ENCODE results near the gene MAP2K7.
A peak's percentile ranks its signal among the peaks of the same experiment; 100 is the strongest.
"Not testable (repeated sequence)": the region's sequence is repeated elsewhere in the genome, so short reads cannot be mapped to it uniquely, and the experiment has no call there.

MAP2K7 gene

GRCh38 chr19:7920519-7921301, 17.0 kb downstream of the MAP2K7 start:
- peak; percentile 98 for DNase-seq

GRCh38 chr19:7921302-7921966, 17.8 kb downstream of the MAP2K7 start:
- peak; percentile 66 for DNase-seq

DNA sequence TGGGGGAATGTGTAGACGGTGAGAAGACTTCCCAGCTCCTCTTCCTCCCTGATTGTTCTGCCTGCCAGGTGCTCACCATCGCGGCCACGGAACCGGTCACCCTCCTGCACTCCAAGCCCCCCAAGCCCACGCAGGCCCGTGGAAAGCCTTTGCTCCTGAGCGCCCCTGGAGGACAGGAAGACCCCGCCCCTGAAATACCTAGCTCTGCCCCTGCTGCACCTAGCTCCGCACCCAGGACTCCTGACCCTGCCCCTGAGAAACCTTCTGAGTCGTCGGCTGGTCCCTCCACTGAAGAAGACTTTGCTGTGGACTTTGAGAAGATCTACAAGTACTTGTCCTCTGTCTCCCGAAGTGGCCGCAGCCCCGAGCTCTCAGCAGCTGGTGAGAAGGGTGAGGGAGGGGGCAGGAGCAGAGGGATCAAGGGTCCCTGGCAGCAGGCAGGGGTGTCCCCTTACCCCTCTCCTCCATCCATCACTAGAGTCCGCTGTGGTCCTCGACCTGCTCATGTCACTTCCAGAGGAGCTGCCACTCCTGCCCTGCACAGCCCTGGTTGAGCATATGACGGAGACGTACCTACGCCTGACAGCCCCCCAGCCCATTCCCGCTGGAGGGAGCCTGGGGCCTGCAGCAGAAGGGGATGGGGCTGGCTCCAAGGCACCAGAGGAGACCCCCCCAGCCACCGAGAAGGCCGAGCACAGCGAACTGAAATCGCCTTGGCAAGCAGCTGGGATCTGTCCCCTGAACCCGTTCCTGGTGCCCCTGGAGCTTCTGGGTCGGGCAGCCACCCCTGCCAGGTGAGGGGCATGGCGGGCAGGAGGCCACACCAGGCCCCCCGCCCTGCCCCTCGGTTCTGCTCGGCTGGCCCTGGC, 18.5 kb downstream of the MAP2K7 start:
- DNase-seq: no peak

DNA sequence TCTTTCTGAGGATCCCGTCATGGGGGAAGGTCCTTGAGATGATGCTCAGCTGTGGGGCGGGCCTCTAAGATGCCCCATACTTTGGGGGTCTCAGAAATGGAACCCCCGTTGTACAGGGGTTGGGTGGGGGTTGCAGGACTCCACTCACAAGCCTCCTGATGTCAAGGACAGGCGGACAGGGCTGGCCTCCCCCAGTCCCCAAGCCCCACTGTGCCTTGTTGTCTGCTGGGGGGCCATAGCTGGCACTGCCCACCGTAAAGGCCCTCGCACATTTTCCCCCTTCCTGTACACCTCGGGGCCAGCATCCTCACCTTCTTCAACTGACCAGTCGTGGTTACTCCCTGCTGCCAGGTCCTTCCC, 19.1 kb downstream of the MAP2K7 start:
- DNase-seq: no peak

GRCh38 chr19:7923295-7924191, 19.9 kb downstream of the MAP2K7 start:
- DNase-seq: no peak

- no peak for DNase-seq
These were observed 20.6 kb downstream of the MAP2K7 start for GRCh38 chr19:7924241-7924640.

DNA sequence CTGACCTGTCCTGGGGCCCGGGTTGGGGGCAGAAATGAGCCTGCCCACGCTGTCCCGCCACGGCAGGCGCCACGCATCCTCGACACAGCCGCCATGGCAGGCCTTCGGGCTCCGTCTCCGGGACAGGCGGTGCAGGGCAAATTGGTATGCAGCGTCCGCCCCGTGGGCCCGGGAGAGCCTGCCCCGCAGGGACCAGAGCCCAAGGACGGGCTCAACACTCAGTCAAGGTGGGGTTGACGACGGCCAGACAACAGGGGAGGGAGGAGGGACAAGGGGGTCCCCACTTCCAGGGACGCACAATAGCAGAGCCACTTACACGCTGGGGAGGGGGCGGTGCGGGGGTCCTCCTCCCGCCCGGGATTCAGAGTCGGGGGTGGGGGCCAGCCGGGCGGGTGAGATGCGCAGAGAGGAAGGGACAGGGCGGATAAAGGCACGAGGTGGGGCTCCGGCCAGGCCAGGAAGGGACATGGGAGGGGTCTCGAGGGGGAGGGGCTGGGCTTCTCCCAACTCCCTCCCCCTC, 21.0 kb downstream of the MAP2K7 start:
- no peak for DNase-seq

DNA sequence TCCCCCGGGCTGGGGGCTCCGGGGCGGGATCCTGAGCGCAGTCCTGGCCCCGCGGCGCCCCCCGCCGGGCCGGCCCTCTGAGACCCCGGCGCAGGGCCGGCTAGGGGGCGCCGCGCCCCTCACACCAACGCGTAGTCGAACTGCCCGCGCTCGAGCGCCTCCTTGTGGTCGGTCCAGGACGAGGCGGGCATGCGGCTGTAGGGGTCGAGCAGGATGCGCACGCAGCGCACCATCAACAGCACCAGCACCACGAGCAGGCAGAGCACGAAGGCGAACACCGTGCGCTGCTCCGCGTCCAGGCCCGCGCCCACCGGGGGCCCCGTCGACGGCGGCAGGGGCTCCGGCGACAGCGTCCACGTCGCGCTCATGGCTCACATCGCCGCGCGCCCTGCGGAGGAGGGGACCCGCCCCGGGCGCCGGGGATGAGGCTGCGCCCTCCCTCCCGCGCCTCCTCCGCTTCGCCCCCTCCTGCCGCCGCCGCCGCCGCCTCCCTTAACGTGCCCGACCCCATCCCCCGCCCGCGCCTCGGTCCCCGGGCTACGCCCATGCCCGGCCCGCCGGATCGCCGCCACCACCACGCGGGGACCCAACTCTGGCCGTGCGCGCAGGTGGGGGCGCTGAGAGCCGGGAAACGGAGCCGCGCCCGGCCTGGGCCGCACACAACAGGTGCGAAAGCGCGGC, 21.6 kb downstream of the MAP2K7 start:
- DNase-seq: peak; percentile 89

DNA sequence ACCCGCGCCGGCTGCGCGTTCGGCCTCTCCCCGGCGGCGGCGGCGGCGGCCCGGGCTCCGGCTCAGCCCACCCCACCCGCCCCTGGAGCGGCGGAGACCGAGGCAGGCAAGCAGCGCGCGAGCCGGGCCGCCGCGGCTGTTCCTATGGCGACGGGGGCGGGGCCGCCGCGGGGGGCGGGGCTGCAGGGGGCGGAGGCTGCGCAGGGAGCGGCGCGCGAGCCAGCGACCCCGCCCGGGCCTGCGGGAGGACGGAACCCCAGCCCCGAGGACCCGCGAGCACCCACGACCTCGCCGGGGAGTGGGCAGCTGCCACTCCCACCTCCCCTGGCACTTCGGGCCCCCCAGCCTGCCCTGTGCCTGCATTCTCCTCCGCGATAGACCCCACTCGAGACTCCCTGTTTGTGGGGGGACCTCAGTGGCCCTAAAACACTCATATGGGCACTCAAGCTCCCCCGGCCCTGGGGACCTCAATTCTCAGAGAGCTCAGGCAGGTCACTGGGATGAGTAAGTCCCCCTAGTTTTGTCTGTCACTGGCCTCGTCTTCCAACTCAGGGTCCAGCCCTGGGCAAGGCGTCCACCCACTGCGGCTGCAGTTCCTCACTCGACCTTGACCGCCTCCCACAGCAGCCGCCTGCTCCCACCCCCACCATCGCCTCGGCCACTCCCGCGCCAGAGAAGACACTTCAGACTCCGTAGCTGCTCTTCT, 22.5 kb downstream of the MAP2K7 start, which contains the start of gene CTXN1:
Gene CTXN1, minus strand, starts transcription at position 115 of the 706 bp plus-strand sequence. CDS start 597 bp downstream, outside the sequence.
- peak; percentile 73 for DNase-seq

DNA sequence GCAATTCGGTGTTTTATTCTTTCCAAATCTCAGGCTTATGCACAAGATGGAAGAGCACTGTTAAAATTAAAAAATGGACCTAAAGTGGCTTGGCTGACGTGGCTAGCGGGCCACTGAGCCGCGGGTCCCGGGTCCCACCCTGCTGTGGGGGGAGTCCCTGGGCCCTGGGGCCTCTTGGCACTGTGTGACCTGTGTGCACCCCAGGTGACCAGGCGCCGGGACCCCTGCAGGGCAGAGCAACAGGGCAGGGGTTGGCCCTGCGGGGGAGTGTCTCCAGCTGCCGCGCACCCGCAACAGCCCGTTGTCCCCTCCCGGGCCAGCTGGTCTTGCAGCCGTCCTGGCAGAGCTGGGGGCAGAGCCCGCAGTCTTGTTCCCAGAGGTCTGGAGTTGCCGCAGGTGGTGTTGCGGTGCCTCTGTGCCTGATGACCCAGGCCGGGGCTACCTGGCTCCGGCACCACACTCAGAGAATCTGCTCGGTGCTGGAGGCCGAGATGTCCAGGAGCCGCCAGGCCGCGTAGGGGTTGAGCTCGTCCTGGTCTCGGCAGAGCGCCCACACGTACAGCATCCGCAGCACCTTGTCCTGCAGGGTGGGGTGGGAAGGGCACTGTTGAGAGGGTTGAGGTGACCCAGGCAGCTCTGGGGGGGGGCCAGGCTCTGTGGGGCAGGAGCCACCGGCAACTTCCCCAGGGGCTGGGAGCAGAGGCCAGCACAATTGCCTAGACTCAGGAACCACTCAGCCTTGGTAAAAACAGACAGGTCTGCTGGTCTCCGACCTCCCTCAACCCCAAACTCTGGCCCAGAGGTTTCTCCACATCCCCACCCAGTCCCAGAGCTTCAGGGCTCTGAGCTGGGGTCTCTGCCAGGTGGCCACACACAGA, 23.3 kb downstream of the MAP2K7 start:
- DNase-seq: peak; percentile 37

DNA sequence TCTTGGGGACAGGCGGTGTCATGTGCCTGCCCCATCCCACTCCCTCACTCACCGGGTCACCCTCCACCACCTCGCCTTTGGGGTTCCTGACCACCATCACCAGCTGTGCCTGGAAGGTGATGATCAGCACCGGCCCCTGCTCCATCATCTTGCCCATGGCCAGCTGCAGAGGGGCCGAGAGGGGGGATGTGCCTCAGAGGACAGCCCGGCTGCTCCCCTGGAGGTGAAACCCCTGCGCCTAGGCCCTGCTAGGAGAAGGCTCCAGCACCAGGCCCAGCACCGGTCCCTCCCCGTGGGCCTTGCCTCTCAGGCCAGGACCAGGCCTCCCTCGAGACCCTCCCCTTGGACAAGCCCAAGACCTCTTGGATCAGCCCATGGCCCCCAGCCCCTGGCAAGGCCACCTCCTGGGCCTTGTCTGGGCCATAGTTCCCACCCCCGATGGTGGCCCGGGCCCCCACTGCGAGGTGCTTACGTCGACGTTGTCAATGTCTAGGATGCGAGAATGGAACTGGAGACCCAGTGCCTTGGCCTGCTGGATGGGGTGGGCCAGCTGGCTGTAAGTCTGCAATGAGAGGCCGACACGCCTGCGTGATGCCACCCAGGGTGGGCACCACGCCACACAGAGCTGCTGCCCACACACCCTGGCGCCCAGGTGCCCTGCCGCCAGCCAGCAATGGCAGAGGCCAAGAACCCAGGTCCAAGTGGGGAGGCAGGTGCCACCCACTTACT, 24.1 kb downstream of the MAP2K7 start:
- no peak for DNase-seq

- DNase-seq: peak; percentile 68
These were observed 24.6 kb downstream of the MAP2K7 start for GRCh38 chr19:7928334-7928706.

GRCh38 chr19:7928741-7929701, 25.3 kb downstream of the MAP2K7 start:
- DNase-seq: peak; percentile 69

GRCh38 chr19:7930030-7930429, 26.4 kb downstream of the MAP2K7 start:
- DNase-seq: not testable (repeated sequence)

- no peak for DNase-seq
These were observed 27.1 kb downstream of the MAP2K7 start for GRCh38 chr19:7930765-7931164.

- DNase-seq: no peak
These were observed 27.8 kb downstream of the MAP2K7 start for GRCh38 chr19:7931221-7932061.

All from NCI-H82 (cell line).